MCF 10A (cell line): ENCODE data around the gene NLGN4Y. TPM values are rescaled to one million over a fixed set of nuclear protein-coding genes. Genes with fewer than 3 reads are reported as not detected.

Source experiments
- BruUV-seq: library from RNA; stranded (reverse); fragments of 400-500 nt; replicated peaks from 2 replicates; lab custom pipeline; 2021; lab: Mats Ljungman, UMichigan
- CTCF ChIA-PET: fragments of 300-600 bp; sonication (Branson Sonifier 250); formaldehyde crosslinking; extraction: SDS; loops from one replicate; lab custom pipeline; 2021; ENCODE audit warnings: antibody characterized with exemption, inconsistent platforms; lab: Yijun Ruan, JAX
- POLR2A ChIA-PET: fragments of 300-600, 350-650 bp; sonication (Branson Sonifier 250); formaldehyde crosslinking; extraction: SDS; loops from one replicate; lab custom pipeline; 2020; ENCODE audit warnings: antibody characterized with exemption, inconsistent platforms; lab: Yijun Ruan, JAX
- DNase-seq: peaks from one replicate; pipeline ENCODE4 v3.0.0-alpha.2; 2018; ENCODE audit not compliant: unreplicated experiment
- H3K27ac Mint-ChIP-seq: one replicate; pipeline ENCODE4 v1.8.0; 2022; ENCODE audit warnings: mild to moderate bottlenecking, low read depth, mixed read lengths; ENCODE audit not compliant: unreplicated experiment
- H3K27me3 Mint-ChIP-seq: one replicate; pipeline ENCODE4 v1.8.0; 2022; ENCODE audit warnings: mixed read lengths; ENCODE audit not compliant: insufficient read depth, unreplicated experiment
- H3K36me3 Mint-ChIP-seq: one replicate; pipeline ENCODE4 v1.8.0; 2022; ENCODE audit warnings: mild to moderate bottlenecking, moderate library complexity, mixed read lengths; ENCODE audit not compliant: insufficient read depth, unreplicated experiment
- H3K4me1 Mint-ChIP-seq: one replicate; pipeline ENCODE4 v1.8.0; 2022; ENCODE audit warnings: mixed read lengths; ENCODE audit not compliant: insufficient read depth, unreplicated experiment
- H3K4me3 Mint-ChIP-seq: one replicate; pipeline ENCODE4 v1.8.0; 2022; ENCODE audit warnings: mild to moderate bottlenecking, moderate library complexity, mixed read lengths; ENCODE audit not compliant: unreplicated experiment
- H3K9me3 Mint-ChIP-seq: one replicate; pipeline ENCODE4 v1.8.0; 2022; ENCODE audit warnings: mixed read lengths; ENCODE audit not compliant: unreplicated experiment
- CTCF ChIP-seq: fragments of 200-600 bp; IDR thresholded peaks from one replicate; pipeline ENCODE4 v1.8.0; 2022; ENCODE audit warnings: antibody characterized with exemption, mild to moderate bottlenecking; ENCODE audit not compliant: unreplicated experiment
- intact Hi-C: fragments of 100-400 bp; cut with micrococcal nuclease; formaldehyde crosslinking; loops from 2 replicates; pipeline ENCODE4 v1.14.1; 2022
- total RNA-seq: library from RNA; stranded (reverse); gene quantifications from 2 replicates; pipeline ENCODE4 v1.2.3, GENCODE V29; 2022

Gene NLGN4Y
- total RNA-seq, 1 experiment from 2014 or later: not detected

- H3K27ac Mint-ChIP-seq: no peak overlapping the region
- H3K4me1 Mint-ChIP-seq: no peaks in the 10 kb centered on the region
- no peak for TF ChIP-seq CTCF
- DNase-seq: no peak
- POLR2A ChIA-PET: no interaction called here
- intact Hi-C loops: no loop called here
- no peaks in the 10 kb centered on the region for H3K9me3 Mint-ChIP-seq
- H3K36me3 Mint-ChIP-seq: no peaks in the 10 kb centered on the region
- H3K4me3 Mint-ChIP-seq: no peak overlapping the region
- no peaks in the 10 kb centered on the region for H3K27me3 Mint-ChIP-seq
- BruUV-seq: no TSS peak
- CTCF ChIA-PET: no interaction called here
These were observed 277.8 kb downstream of the NLGN4Y start for GRCh38 chrY:14802125-14802524.

- intact Hi-C loops: no loop called here
- H3K4me3 Mint-ChIP-seq: no peak overlapping the region
- TF ChIP-seq CTCF: no peak
- ChIA-PET POLR2A (no interaction called here), CTCF (no interaction called here)
- H3K9me3 Mint-ChIP-seq: no peaks in the 10 kb centered on the region
- no TSS peak for BruUV-seq
- H3K27me3 Mint-ChIP-seq: no peaks in the 10 kb centered on the region
- no peaks in the 10 kb centered on the region for H3K4me1 Mint-ChIP-seq
- no peaks in the 10 kb centered on the region for H3K36me3 Mint-ChIP-seq
- no peak overlapping the region for H3K27ac Mint-ChIP-seq
- DNase-seq: no peak
These were observed 279.7 kb downstream of the NLGN4Y start for GRCh38 chrY:14804041-14804440.

- ChIA-PET POLR2A (no interaction called here), CTCF (no interaction called here)
- Mint-ChIP-seq H3K27ac (no peak overlapping the region), H3K4me3 (no peak overlapping the region), H3K4me1 (no peaks in the 10 kb centered on the region), H3K9me3 (no peaks in the 10 kb centered on the region), H3K27me3 (no peaks in the 10 kb centered on the region), H3K36me3 (no peaks in the 10 kb centered on the region)
- no peak for DNase-seq
- no TSS peak for BruUV-seq
- intact Hi-C loops: no loop called here
- TF ChIP-seq CTCF: no peak
These were observed 294.1 kb downstream of the NLGN4Y start for GRCh38 chrY:14818452-14818851.

- H3K4me1 Mint-ChIP-seq: no peaks in the 10 kb centered on the region
- no peak for DNase-seq
- no peak overlapping the region for H3K27ac Mint-ChIP-seq
- H3K9me3 Mint-ChIP-seq: no peaks in the 10 kb centered on the region
- H3K4me3 Mint-ChIP-seq: no peak overlapping the region
- BruUV-seq: no TSS peak
- intact Hi-C loops: no loop called here
- no peak for TF ChIP-seq CTCF
- POLR2A ChIA-PET: no interaction called here
- no peaks in the 10 kb centered on the region for H3K36me3 Mint-ChIP-seq
- CTCF ChIA-PET: no interaction called here
- H3K27me3 Mint-ChIP-seq: no peaks in the 10 kb centered on the region
These were observed 297.9 kb downstream of the NLGN4Y start for GRCh38 chrY:14822201-14822600.
